Measurements from ENCODE around the gene PAF1. TPM values are rescaled to one million over a fixed set of nuclear protein-coding genes. Genes with fewer than 3 reads are reported as not detected.

The PAF1 gene
- total RNA-seq, 1 donor from 2014 or later = 32.0 TPM

DNA sequence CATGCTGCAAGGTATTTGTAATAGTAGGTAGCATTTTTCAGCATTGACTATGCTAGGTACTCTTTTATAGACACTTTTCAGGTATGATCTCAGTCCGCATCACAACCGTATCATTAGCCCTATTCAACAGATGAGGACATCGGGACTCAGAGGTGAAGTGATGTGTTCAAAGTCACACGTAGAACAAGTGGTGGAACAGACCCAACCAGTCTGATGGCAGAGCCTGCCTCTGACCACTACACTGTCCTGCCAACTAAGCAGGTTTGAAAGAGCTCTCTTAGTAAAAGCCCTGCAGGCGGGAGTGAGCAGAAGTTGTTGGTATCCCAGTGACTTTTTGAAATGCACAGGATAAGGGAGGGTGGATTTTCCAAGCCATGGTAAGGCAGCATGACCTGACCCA lies 20.2 kb downstream of the PAF1 start:
- ATAC-seq (ENCODE audit: poor library complexity) (no peak), DNase-seq (no peak)
- intact Hi-C loops (cut with DNase I) = no loop called here

DNA sequence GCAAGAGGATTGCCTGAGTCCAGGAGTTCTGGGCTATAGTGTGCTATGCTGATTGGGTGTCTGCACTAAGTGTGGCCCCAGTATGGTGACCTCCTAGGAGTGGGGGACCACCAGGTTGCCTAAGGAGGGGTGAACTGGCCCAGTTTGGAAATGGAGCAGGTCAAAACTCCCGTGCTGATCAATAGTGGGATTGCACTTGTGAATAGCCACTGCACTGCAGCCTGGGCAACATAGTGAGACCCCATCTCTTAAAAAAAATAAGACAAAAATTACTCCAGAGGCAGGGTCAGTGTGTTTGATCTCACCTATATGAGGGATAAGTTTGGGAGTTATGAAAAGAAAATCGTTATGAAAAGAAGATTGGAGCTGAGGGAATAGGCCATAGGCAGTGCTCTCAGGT lies 21.7 kb downstream of the PAF1 start:
- ATAC-seq (ENCODE audit: poor library complexity) (no peak), DNase-seq (no peak)
- intact Hi-C loops (cut with DNase I) = no loop called here

DNA sequence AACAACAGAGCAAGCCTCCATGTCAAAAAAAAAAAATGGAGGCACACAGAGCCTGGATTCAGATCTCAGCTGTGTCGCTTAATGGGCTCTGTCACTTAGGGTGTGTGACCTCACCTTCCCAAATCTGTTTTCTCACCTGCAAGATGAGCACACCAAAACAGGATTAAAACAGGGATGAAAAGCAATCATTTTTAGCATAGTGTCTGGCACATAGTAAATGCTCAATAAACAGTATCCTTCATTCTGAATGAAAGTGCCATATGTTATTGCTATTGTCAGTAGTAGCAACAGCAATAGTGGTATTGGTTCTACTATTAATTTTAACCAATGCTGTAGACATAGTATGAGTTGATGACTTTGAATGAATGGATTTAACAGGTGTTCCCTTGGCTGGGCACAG lies 25.4 kb downstream of the PAF1 start:
- intact Hi-C loops (cut with DNase I) = no loop called here
- DNase-seq (no peak), ATAC-seq (ENCODE audit: poor library complexity) (no peak)

DNA sequence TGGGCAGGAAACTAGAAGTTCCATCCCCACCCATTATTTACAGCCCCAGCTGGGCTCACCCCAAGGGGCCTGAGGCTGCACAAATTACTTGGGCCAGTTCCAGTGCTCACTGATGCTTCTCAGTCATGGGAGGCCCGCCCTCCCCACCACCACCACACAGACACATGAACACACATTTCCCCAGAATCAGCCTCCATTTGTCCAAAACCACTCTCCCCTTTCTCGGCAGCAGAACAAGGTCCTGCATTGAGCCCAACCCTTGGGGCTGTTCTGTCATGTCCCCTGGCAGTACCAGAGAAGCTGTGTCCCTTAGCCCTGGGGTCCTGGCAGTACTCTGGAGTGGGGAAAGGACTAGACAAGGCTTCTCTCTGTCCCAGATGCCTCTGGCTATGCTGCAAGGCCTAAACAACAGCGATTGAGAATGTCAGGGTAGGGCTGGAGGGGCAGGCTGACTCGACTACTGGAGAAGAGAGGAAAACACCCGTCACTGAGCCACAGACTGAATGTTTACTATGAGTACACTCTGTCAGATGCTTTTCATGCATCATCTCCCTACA lies 26.9 kb downstream of the PAF1 start:
- DNase-seq = peak; percentile 72
- intact Hi-C loops (cut with DNase I) = no loop called here
- peak; percentile 77 for ATAC-seq (ENCODE audit: poor library complexity)

DNA sequence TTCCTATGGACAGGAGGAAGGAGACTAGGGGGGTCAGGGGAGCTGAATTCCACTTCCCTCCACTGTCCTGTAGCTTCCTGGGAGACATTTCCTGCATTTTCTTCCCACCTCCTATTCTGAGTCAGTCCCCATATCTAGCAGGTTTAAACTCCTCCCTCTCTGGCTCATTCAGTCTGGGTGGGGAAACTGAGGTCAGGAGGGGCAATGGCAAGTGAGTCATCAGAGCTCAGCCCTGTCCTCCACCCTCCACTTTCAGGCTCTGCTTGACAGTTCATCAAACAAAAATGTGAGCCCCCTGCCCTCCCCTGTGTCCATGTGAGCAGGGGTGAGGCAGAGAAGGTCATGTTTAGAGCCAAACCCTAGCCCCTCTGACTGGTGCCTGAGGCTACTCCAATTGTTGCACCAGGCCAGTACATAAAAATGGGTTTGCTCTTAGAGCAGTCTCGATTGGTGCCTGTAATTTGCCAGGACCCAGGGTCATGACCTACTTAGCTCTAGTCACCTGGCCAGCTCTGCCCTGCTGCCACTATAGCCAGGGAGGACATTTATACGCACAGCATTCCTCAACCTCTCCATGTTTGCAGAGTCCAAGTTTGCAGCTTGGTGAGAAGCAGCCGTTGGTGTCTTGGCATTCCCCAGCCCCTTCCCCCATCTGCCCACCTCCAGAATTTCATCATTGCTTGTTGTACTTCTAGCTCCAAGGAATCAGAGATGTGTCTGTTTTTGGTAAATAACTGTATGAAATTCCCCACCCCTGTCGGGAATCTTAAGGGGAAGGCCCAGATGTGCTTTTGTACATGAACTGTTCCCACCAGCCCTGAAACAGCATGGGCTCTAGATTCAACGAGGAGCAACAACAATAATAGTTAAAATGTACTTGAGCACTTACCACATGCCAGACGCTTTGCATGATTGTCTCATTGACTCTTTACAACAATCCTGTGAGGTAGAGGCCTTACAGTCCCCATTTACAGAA lies 27.9 kb downstream of the PAF1 start:
- ATAC-seq (ENCODE audit: poor library complexity) (peak; percentile 30), DNase-seq (no peak)
- intact Hi-C loops (cut with DNase I) = no loop called here

DNA sequence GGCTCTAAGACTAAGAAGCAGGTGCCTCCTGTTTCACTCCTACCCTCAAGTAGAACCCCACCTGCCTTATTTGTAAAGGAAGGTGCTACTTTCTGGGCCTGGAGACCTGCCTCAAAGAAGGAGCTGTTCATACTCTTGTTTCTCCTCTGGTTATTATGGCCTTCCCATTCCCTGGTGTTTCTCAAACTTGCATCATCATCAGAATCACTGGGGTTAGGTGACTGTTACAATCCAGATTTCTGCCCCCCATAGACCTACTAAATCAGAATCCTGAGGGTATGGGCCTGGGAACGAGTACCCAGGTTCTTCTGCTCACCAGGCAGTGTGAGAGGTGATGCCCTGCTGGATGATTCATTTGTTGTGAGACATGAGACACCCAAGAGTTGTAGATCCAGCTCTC lies 30.3 kb downstream of the PAF1 start:
- intact Hi-C loops (cut with DNase I) = no loop called here
- ATAC-seq (ENCODE audit: poor library complexity) = no peak
- no peak for DNase-seq

DNA sequence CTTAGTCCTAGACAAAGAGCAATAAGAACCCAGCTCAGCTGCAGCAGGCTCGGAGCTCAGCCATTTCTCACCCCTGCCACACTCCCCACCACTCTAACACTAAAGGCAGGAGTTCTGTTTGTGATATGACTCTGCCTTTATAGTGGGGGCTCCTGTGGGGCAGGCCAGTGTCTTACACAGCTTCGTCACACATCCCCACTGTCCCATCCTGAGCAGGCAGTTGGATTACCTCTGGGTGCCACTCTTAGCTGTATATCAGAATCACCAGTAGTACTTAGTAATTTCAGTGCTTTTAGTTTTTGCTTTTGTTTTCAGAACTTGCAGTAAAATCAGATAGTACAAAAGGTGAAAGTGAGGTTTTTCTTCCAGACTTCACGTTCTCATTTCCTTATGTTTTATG lies 31.9 kb downstream of the PAF1 start:
- DNase-seq (no peak), ATAC-seq (ENCODE audit: poor library complexity) (no peak)
- intact Hi-C loops (cut with DNase I) = no loop called here

DNA sequence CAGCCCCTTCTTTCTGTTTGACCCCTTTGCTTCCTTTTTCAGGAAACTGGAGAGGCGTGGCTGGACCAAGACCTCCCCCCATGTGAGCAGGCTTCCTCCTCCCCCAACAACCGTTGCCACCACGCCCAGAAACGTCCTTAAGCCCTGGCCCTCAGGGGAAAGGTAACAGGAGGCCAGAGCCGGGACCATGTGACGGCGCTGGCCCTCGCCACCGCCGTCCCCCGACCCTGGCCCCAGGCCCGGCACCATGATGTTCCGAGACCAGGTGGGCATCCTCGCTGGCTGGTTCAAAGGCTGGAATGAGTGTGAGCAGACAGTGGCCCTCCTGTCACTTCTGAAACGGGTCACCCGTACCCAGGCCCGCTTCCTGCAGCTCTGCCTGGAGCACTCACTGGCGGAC lies 34.3 kb downstream of the PAF1 start:
- ATAC-seq (ENCODE audit: poor library complexity) = no peak
- intact Hi-C loops (cut with DNase I) = no loop called here
- no peak for DNase-seq

DNA sequence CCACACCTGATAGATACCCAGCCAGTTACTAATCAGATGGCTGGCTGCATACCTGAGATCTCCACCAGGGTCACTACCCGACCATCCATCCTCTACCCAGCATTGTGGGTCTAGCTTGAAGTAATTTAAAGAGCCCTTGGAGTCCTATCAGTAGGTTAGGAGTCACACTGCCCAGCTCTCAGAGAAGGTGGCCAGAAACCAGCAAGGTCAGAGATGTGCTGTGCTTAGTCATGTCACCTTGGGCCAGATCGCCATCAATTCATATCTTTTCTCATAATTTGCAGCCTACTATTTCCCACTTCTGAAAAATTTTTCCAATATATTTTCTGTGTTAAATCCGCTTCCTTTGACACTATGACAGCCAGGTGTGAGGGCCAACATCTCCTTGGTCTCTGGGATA lies 34.8 kb downstream of the PAF1 start:
- intact Hi-C loops (cut with DNase I) = no loop called here
- no peak for ATAC-seq (ENCODE audit: poor library complexity)

DNA sequence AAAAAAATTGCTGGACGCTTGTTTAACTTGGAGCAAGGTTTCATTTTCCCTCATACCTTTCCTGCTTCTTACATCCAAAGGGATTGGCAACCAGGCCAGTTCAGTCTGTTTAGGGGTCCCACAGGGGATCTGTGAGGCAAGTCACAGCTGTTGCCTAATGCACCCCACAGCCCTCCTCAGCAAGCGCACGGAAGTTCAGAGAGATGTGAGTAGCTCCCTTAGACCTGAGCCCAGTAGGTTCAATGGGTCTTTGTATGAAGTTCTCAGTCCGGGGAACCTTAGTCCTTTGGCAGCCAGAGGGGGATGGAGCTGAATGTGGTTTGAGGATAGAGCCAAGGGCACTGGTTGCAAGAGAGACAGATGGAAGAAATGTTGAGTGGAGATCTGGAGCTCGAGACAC lies 35.7 kb downstream of the PAF1 start:
- intact Hi-C loops (cut with DNase I) = no loop called here
- ATAC-seq (ENCODE audit: poor library complexity) = no peak

More for the DNA sequence above, 34.8 kb downstream of the PAF1 start:
- no peak for DNase-seq

DNA sequence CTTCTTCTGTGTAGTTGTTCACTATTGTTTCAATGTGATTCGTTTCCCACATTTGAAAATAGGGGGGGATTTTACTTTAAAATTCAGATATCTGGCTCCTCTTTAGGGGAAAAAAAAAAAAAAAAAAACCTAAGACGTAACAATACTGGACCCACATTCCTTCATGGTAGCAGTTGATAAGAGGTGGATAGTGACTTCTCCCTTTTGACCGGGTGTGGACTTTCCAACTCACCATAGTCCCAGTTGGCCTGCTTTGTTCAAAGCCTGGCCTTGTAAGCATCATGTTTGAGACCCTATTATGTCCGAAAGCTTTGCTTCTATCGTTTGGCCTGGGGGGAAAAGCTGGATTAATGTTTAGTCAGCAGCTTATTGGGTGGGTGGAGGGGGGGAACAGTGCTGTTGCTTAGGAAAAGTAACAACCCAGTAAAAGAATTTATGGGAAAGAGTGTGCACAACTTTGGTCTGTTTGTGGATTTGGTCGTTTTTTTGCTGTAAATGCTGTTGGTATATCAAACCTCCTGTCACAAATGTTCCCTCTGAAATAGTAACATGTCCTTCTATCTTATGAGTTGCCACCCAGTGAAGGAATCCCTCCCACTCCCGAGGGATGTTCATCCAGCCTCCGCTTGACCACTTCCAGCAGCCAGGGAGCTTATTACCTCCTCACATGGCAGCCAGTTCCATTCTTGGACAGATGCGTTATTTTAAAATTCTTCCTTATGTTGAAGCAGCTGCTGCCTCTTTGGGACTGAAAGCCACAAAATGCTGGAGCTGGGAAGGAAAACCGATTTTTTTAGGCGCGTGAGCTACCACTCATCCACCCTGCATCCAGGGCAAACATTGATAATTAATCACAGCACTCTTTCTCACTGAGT lies 38.3 kb downstream of the PAF1 start:
- DNase-seq (no peak), ATAC-seq (ENCODE audit: poor library complexity) (no peak)
- intact Hi-C loops (cut with DNase I) = no loop called here

More for the DNA sequence above, 35.7 kb downstream of the PAF1 start:
- DNase-seq = no peak

DNA sequence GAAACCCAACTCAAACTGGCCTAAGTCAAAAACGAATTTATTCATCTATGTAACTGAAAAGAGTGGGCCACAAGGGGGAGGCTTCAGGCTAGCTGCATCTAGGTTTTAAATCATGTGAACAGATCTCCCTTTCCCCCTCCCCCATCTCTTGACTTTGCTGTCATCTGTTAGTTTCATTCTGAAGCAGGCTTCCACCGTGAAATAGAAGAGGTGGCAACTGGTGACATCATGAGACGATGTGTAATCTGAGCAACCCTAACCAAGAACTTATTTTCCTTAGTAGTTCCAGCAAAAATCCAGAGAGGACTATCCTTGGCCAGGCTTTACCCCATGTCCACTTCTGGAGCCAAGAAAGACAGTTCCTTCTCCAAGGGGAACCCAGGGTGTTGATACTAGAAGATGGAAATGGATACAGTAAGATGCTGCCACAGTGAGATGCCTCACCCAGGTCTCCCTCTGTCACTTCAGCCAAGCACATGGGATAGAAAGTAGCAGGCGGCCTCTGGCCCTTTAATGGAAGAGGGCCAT lies 39.3 kb downstream of the PAF1 start:
- intact Hi-C loops (cut with DNase I) = no loop called here
- ATAC-seq (ENCODE audit: poor library complexity) (peak; percentile 28), DNase-seq (no peak)

DNA sequence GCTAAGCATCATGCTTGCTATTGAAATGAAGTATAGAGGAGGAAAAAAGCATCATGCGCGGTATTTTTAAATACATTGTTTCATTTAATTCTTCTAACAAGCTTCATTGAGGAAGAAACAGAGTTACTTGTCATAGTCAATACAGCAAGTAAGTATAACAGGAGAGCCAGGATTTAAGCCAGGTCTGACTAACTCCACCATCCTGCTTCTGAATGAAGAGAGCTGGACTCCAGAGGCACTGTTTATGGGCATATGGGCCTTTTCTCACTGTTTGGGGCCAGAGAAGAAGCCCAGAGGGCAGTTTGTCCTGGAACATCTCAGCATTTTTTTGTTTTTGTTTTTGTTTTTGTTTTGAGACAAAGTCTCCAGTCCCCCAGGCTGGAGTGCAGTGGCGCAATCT lies 40.8 kb downstream of the PAF1 start:
- intact Hi-C loops (cut with DNase I) = no loop called here
- no peak for ATAC-seq (ENCODE audit: poor library complexity)

DNA sequence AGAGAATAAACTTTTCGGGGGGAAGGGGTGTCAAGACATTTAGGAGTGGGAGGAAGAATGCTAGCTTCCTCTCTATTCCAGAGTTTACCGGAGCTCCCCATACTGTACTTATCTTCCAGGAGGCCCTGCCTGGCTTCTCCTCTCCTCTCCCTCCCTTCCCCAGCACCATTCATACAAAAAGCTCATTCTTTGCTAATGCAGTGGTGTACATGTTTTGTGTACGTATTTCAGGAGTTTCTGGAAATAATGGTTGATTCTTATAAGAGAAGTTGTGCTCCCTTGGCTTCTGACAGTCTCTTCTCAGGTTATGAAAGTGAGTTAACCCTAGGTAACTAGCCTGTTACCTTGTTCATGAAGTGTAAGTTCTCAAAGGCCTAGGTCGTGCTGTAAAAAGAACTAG lies 41.6 kb downstream of the PAF1 start:
- DNase-seq (no peak), ATAC-seq (ENCODE audit: poor library complexity) (no peak)
- intact Hi-C loops (cut with DNase I) = no loop called here

More for the DNA sequence above, 40.8 kb downstream of the PAF1 start:
- no peak for DNase-seq

DNA sequence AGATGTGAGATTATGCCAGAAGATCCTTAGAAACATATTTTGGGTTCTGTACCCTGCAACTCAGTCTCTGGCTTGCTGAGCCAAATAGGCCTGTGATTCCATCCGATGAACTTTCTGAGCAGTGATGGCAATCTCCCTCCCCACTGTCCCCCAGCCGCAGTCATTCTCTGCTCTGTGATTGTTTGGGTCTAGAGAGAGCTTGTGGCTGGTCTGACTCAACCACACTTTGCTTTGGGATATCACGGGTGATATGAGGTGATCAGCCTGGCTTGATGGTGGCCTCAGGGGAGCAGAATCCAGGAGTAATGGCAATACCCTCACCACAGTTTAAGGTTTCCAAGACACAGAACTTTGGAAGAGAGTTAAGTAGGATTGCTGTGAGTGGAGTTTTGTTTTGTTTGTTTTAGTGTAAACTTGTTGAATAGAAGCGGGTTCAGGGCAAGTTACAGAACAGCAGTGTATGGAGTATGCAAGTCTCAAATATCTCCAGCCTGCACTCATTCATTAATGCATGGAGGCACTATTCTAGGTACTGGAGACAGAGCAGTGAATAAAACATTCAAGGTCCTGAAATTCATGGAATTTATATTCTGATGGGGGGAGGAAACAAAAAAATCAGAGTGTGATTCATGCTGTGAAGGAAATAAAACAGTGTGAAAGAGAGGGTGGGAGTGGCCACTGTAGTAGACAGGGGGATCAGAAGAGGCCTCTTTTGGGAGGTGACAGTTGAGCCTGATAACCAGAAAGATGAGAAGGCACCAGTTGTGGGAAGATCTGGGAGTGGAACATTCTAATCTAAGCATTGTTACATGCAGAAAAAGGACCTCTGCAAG lies 43.4 kb downstream of the PAF1 start:
- ATAC-seq (ENCODE audit: poor library complexity) (no peak), DNase-seq (no peak)
- intact Hi-C loops (cut with DNase I) = no loop called here

DNA sequence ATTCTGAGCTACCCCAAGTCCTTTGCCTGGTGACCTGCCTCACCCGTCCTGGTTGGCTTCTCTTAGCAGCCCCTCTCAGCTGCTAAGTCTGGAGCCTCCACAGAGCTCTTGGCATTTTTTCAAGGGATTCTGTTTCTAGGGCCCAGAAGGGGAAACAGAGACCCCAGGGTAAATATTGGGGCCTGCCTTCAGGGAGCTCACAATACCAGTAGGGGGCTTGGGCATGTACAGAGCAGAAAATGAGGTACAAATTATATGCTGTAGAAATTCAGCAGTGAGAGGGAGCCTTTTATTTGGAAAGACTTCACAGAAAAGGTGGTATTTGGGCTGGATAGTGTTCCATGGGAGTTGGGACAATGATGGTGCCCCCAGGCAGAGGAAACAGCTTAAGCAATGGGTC lies 45.0 kb downstream of the PAF1 start:
- intact Hi-C loops (cut with DNase I) = no loop called here
- DNase-seq = no peak
- no peak for ATAC-seq (ENCODE audit: poor library complexity)

DNA sequence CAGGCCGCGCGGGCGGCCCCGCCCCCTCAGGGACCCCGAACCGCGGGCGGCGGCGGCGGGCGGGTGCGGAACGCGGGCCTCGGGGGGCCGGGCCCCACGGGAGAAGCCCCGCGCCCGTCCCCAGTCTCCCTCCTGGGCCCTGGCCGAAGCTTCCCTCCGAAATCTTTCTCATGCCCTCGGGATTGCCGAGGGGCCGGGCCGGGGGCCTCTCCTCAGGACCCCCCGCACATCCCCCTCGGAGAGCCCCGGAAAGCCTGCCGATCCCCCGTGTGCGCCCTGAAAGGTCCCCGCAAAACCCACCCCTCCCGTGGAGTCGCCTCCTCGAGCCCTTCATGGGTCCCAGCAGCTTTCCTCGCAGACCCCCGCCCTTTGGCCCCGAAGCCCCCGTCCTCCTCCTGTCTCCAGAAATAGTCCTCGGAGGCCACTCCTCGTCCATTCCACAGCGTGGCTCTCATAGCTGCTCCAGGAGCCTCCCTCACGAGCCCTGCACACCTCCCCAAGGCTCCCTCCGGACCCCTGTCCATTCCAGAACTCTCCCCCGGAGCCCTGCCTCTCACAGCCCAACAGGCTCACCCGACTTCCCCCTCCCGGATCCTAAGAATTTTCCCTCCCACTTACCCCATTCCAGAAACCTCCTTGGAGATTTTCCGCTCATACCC lies 48.1 kb downstream of the PAF1 start:
- ATAC-seq (ENCODE audit: poor library complexity) = no peak
- peak; percentile 59 for DNase-seq
- intact Hi-C loops (cut with DNase I) = loop anchor here (5.0 kb wide), 1 partner anchor 215 kb away; the partner anchor contains the start of gene PAK4

All from Right ventricle myocardium superior (tissue), 1 donor.